AG04449 (cell line): ENCODE data around the gene RSAD1.

Experiments
- CTCF ChIA-PET: fragments of 350-600 bp; formaldehyde crosslinking; extraction: SDS; loops from one replicate; lab custom pipeline; 2021; ENCODE audit warnings: antibody characterized with exemption; lab: Yijun Ruan, JAX
- POLR2A ChIA-PET: fragments of 400-600, 350-600 bp; formaldehyde crosslinking; extraction: SDS; loops from one replicate; lab custom pipeline; 2020; ENCODE audit warnings: antibody characterized with exemption, inconsistent platforms; lab: Yijun Ruan, JAX
- DNase-seq: peaks from one replicate; pipeline ENCODE4 v3.0.0-alpha.2; 2010; ENCODE audit warnings: low read depth, low spot score
- H3K4me3 ChIP-seq: 2 replicates; pipeline ENCODE4 v1.5.1; 2011; ENCODE audit warnings: low read depth, mild to moderate bottlenecking, control low read depth, low read length
- TF ChIP-seq, protein P1 (sequence below): IDR thresholded peaks from one replicate; pipeline ENCODE4 v1.5.1; 2011; ENCODE audit warnings: mild to moderate bottlenecking, moderate library complexity, low read length, control low read depth, inconsistent platforms; ENCODE audit not compliant: insufficient read depth; ENCODE audit errors: missing control alignments

RSAD1 gene

DNA sequence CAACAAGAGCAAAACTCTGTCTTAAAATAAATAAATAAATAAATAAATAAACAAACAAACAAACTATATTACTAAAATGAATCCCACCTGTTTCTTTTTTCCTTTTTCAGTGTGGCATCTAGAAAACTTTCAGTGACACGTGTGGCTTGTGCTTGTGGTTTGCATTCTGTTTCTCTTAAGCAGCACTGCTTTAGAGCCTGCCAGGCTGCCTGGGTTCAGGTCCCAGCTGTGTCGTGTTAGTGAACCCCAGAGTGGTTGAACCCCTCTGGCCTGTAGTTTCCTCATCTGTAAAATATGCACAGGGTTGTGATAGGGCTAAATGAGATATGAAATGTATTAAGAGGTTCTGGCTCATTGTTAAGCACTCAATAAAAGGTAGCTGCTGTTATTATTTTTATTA, 41.8 kb downstream of the RSAD1 start:
- POLR2A ChIA-PET, result no interaction called here
- CTCF ChIA-PET, result interaction anchor here (0.6 to 1.2 kb wide), 4 partner anchors 9 to 20 kb away, joined by 3 to 4 read pairs (median 3); partner anchors contain the start of gene EPN3
- no peak overlapping the region for H3K4me3 ChIP-seq
- no peak for DNase-seq
- TF ChIP-seq, protein P1, sequence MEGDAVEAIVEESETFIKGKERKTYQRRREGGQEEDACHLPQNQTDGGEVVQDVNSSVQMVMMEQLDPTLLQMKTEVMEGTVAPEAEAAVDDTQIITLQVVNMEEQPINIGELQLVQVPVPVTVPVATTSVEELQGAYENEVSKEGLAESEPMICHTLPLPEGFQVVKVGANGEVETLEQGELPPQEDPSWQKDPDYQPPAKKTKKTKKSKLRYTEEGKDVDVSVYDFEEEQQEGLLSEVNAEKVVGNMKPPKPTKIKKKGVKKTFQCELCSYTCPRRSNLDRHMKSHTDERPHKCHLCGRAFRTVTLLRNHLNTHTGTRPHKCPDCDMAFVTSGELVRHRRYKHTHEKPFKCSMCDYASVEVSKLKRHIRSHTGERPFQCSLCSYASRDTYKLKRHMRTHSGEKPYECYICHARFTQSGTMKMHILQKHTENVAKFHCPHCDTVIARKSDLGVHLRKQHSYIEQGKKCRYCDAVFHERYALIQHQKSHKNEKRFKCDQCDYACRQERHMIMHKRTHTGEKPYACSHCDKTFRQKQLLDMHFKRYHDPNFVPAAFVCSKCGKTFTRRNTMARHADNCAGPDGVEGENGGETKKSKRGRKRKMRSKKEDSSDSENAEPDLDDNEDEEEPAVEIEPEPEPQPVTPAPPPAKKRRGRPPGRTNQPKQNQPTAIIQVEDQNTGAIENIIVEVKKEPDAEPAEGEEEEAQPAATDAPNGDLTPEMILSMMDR, result no peak

DNA sequence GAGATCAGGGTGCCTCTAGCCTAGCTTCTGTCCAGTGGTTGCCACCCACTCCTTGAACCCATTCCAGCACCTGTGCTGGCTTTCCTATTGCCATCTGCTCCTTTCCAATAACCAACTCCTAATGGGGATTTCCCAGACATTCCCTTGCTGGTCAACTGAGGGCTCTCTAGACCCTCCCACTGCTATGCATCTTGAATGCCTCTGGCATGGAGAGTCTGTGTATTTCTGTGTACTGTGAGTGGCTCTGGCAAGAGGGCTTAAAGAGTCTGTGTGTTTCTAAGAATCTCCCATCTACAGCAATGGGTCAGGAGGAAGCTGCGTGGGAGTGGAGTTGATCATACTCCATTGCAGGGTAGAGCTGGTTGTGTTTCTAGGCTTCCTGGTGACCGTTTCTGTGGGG, 42.9 kb downstream of the RSAD1 start:
- no peak for DNase-seq
- ChIA-PET CTCF (interaction anchor here (0.9 to 1.2 kb wide), 4 partner anchors 10 to 42 kb away, joined by 3 to 6 read pairs (median 4); partner anchors contain the start of genes EPN3 and RSAD1), POLR2A (no interaction called here)
- TF ChIP-seq, protein P1, result no peak
- no peak overlapping the region for H3K4me3 ChIP-seq

DNA sequence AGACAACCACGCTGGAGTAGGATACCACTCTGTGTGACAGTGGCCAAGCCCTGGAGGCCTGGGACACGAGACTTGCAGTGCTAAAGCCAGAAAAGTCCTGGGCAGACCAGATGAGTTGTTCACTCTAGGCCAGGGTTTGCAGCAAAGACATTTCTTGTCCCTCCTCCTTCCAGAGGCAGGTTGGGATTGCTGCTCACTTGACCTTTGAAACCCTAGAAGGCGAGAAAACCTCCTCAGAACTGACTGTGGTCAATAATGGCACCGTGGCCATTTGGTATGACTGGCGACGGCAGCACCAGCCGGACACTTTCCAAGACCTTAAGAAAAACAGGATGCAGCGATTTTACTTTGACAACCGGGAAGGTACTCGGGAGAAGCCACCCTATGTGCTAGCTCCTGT, 44.1 kb downstream of the RSAD1 start:
- no peak for DNase-seq
- POLR2A ChIA-PET, result no interaction called here
- no peak overlapping the region for H3K4me3 ChIP-seq
- CTCF ChIA-PET, result no interaction called here
- TF ChIP-seq, protein P1, result no peak

GRCh38 chr17:50523208-50523607, 44.5 kb downstream of the RSAD1 start:
- TF ChIP-seq, protein P1, result no peak
- no peak for DNase-seq
- CTCF ChIA-PET, result no interaction called here
- POLR2A ChIA-PET, result no interaction called here
- H3K4me3 ChIP-seq, result no peak overlapping the region

DNA sequence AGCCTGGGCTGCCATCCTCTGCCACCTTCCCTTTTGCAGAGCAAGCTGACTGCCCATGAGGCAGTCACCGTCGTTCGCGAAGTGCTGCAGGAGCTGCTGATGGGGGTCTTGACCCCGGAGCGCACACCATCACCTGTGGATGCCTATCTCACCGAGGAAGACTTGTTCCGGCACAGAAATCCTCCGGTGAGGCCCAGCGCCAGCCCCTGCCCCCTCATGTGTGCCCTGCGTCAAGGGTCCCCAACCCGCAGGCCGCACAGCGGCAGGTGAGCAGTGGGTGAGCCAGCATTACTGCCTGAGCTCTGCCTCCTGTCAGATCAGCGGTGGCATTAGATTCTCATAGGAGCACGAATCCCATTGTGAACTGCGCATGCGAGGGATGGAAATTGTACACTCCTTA, 46.2 kb downstream of the RSAD1 start:
- TF ChIP-seq, protein P1, result no peak
- DNase-seq, result no peak
- ChIA-PET CTCF (interaction anchor here (1.1 to 1.5 kb wide), 2 partner anchors 9 to 22 kb away, joined by 3 to 4 read pairs; partner anchors contain the start of gene SPATA20), POLR2A (interaction anchor here (0.7 kb wide), 1 partner anchor 127 kb away, joined by 3 read pairs; no protein-coding TSS in a partner anchor)
- no peak overlapping the region for H3K4me3 ChIP-seq

DNA sequence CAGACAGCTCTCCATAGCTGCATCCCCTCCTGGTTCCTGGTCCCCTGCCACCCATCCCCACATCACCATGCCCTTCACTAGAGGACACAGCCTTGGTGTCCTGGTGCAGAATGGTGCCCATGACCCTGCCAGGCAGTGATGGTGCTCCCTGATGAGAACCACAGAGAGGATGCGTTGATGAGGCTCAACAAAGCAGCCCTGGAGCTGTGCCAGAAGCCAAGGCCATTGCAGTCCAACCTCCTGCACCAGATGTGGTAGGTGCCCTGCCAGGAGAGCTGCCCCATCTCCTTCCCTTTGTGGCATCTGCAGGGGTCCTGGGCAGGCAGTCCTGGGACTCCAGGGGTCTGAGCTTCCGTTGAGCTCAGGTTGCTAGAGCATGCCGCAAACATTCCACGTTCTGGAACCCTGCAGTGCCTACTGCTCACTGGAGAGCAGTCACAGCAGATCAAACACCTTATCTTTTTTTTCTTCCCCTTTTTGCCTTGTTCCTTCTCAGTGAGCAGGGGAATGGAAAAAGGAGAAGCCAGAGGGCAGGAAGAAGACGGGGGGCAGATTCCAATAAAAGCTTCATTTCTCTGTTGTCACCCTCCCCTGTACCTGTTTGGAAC, 48.6 kb downstream of the RSAD1 start:
- no peak overlapping the region for H3K4me3 ChIP-seq
- ChIA-PET POLR2A (no interaction called here), CTCF (interaction anchor here (1.3 to 1.6 kb wide), 4 partner anchors 9 to 44 kb away, joined by 3 to 4 read pairs (median 3); partner anchors contain the start of gene SPATA20)
- TF ChIP-seq, protein P1, result no peak
- no peak for DNase-seq
